ENCODE results near the gene RBBP8. TPM values are rescaled to one million over a fixed set of nuclear protein-coding genes. Genes with fewer than 3 reads are reported as not detected.

RBBP8 gene
- total RNA-seq, 1 experiment from 2014 or later: 65.2 TPM

GRCh38 chr18:22951823-22952222 is 18.7 kb downstream of the RBBP8 start:
- Histone ChIP-seq H4K5ac (ENCODE audit: insufficient read length, low read depth, low read length) (no peak overlapping the region), H3K4me2 (ENCODE audit: insufficient read depth, insufficient read length, low read length) (peak overlapping the region; percentile 35), H3K9me3 (ENCODE audit: control insufficient read depth, low read depth, low read length) (no peaks in the 10 kb centered on the region), H2AFZ (ENCODE audit: low read length) (no peak overlapping the region), H4K91ac (ENCODE audit: insufficient read length, low read depth, low read length) (no peak overlapping the region), H3K23me2 (ENCODE audit: insufficient read length, low read depth, low read length, poor library complexity, severe bottlenecking) (no peaks in the 10 kb centered on the region), H2BK20ac (ENCODE audit: low read depth, low read length, poor library complexity, severe bottlenecking) (no peak overlapping the region), H3K9ac (ENCODE audit: extremely low read depth, insufficient read length, low read length) (no peak overlapping the region), H2AK5ac (ENCODE audit: insufficient read length, low read length) (no peak overlapping the region), H2BK5ac (ENCODE audit: insufficient read length, low read length) (no peak overlapping the region), H4K8ac (replicated peaks; ENCODE audit: insufficient read length, low read depth, low read length) (no peak overlapping the region), H3T11ph (ENCODE audit: low read length) (no peak overlapping the region), H4K20me1 (ENCODE audit: control insufficient read depth, insufficient read depth, insufficient read length) (no peaks in the 10 kb centered on the region), H3K79me2 (ENCODE audit: insufficient read depth, low read length) (no peaks in the 10 kb centered on the region), H2BK15ac (ENCODE audit: low read depth, low read length) (no peak overlapping the region), H3K27me3 (ENCODE audit: insufficient read depth, low read length) (no peaks in the 10 kb centered on the region), H3K56ac (ENCODE audit: insufficient read length, low read depth, low read length) (no peak overlapping the region), H3K4me1 (ENCODE audit: insufficient read depth, low read length) (no peaks in the 10 kb centered on the region; the same call in 1 of the 2 replicates), H2BK12ac (ENCODE audit: insufficient read length, low read depth, low read length) (no peak overlapping the region), H2BK120ac (ENCODE audit: low read depth, low read length, poor library complexity, severe bottlenecking) (no peak overlapping the region), H3K27ac (ENCODE audit: insufficient read length, low read depth, low read length) (no peak overlapping the region), H3K18ac (ENCODE audit: insufficient read length, low read depth, low read length) (no peak overlapping the region), H3K4ac (ENCODE audit: low read depth, low read length) (no peak overlapping the region), H3K14ac (ENCODE audit: insufficient read depth, low read length) (no peak overlapping the region), H3K23ac (ENCODE audit: insufficient read length, low read depth, low read length) (no peak overlapping the region), H3K79me1 (ENCODE audit: insufficient read depth, low read depth, low read length, poor library complexity, severe bottlenecking) (no peaks in the 10 kb centered on the region)
- TF ChIP-seq CTCF (conservative IDR thresholded peaks at IDR 0.05): no peak
- H3K36me3 Mint-ChIP-seq (ENCODE audit: insufficient read depth in 1 of 3, low read depth in 3 of 3): peaks cover 31 to 70% (median 56%) of the 10 kb centered on the region in 3 experiments; a peak in 6 of 7 replicates
- no peaks in the 10 kb centered on the region for H3K9me3 Mint-ChIP-seq
- H3K27ac Mint-ChIP-seq: peak overlapping the region in 2 of 3 experiments; percentile 3 to 14; a peak in 4 of 7 replicates
- DNase-seq: no peak
- WGBS (ENCODE audit: extremely low coverage, insufficient read length, low lambda C conversion rate): no CpG with 5 or more reads among the region's 1 CpG
- H3K27me3 Mint-ChIP-seq (ENCODE audit: low read depth): no peaks in the 10 kb centered on the region
- H3K4me1 Mint-ChIP-seq: peaks cover 24 to 29% of the 10 kb centered on the region in 2 experiments
- no peak overlapping the region; a peak in 1 of 5 replicates for H3K4me3 Mint-ChIP-seq

Measured in H9 (cell line).